Left ventricle myocardium inferior (tissue), 1 donor: ENCODE results near the gene DLG2. TPM values are rescaled to one million over a fixed set of nuclear protein-coding genes. Genes with fewer than 3 reads are reported as not detected.

Experiments
- DNase-seq: peaks from one replicate; pipeline ENCODE4 v3.0.0-alpha.2; 2020
- H3K27ac ChIP-seq: fragments of 200-600 bp; replicated peaks from 2 replicates; pipeline ENCODE4 v1.8.0; 2021
- H3K27me3 ChIP-seq: fragments of 200-600 bp; 2 replicates; pipeline ENCODE4 v1.8.0; 2021; ENCODE audit warnings: low read depth
- H3K36me3 ChIP-seq: fragments of 200-600 bp; 2 replicates; pipeline ENCODE4 v1.8.0; 2021
- H3K4me1 ChIP-seq: fragments of 200-600 bp; 2 replicates; pipeline ENCODE4 v1.8.0; 2021
- H3K4me3 ChIP-seq: fragments of 200-600 bp; 2 replicates; pipeline ENCODE4 v1.8.0; 2021; ENCODE audit warnings: mild to moderate bottlenecking, moderate library complexity
- H3K9me3 ChIP-seq: fragments of 200-600 bp; replicated peaks from 2 replicates; pipeline ENCODE4 v1.8.0; 2021
- CTCF ChIP-seq: fragments of 200-600 bp; IDR thresholded peaks from 2 replicates; pipeline ENCODE4 v1.8.0; 2021; ENCODE audit warnings: antibody characterized with exemption, mild to moderate bottlenecking, borderline replicate concordance
- intact Hi-C: fragments of 100-400 bp; cut with micrococcal nuclease; formaldehyde crosslinking; loops from one replicate; pipeline ENCODE4 v1.11.0; 2022
- total RNA-seq: library from RNA; stranded (reverse); fragmentation: NEBNext Ultra II Directional; extraction: Animal tissue kit (Norgen Biotek cat#: 25700); gene quantifications from one replicate; pipeline ENCODE4 v1.2.1, GENCODE V29; 2021
- donor health status: DM: no; HTN: yes; CAD: no; lungs with severe emphysema.

Gene DLG2
- total RNA-seq, 1 donor from 2014 or later = 6.5 TPM

GRCh38 chr11:83709434-83709833 lies 1917.7 kb downstream of the DLG2 start:
- no peaks in the 10 kb centered on the region for H3K36me3 ChIP-seq
- no peak overlapping the region for H3K4me3 ChIP-seq
- H3K27ac ChIP-seq = no peak overlapping the region
- intact Hi-C loops = no loop called here
- no peak for TF ChIP-seq CTCF
- no peaks in the 10 kb centered on the region for H3K27me3 ChIP-seq
- H3K9me3 ChIP-seq = no peaks in the 10 kb centered on the region
- no peak for DNase-seq
- H3K4me1 ChIP-seq = peaks cover 3% of the 10 kb centered on the region

GRCh38 chr11:83706566-83706965 lies 1920.6 kb downstream of the DLG2 start:
- Histone ChIP-seq H3K27ac (no peak overlapping the region), H3K36me3 (no peaks in the 10 kb centered on the region), H3K4me1 (no peaks in the 10 kb centered on the region), H3K27me3 (no peaks in the 10 kb centered on the region), H3K4me3 (no peak overlapping the region), H3K9me3 (no peaks in the 10 kb centered on the region)
- intact Hi-C loops = no loop called here
- DNase-seq = no peak
- TF ChIP-seq CTCF = no peak

- DNase-seq = no peak
Measured at GRCh38 chr11:83702796-83703195, 1924.3 kb downstream of the DLG2 start.

GRCh38 chr11:83697518-83697917 lies 1929.6 kb downstream of the DLG2 start:
- no peak overlapping the region for H3K27ac ChIP-seq
- no peak for TF ChIP-seq CTCF
- intact Hi-C loops = no loop called here
- H3K36me3 ChIP-seq = no peaks in the 10 kb centered on the region
- no peaks in the 10 kb centered on the region for H3K9me3 ChIP-seq
- DNase-seq = no peak
- H3K4me1 ChIP-seq = peaks cover 13% of the 10 kb centered on the region
- H3K27me3 ChIP-seq = no peaks in the 10 kb centered on the region
- no peak overlapping the region for H3K4me3 ChIP-seq

More at GRCh38 chr11:83702796-83703195, 1924.3 kb downstream of the DLG2 start:
- H3K4me3 ChIP-seq = no peak overlapping the region
- no peaks in the 10 kb centered on the region for H3K4me1 ChIP-seq
- intact Hi-C loops = no loop called here
- H3K9me3 ChIP-seq = no peaks in the 10 kb centered on the region
- no peak for TF ChIP-seq CTCF
- H3K27me3 ChIP-seq = no peaks in the 10 kb centered on the region
- H3K27ac ChIP-seq = no peak overlapping the region
- H3K36me3 ChIP-seq = no peaks in the 10 kb centered on the region

- H3K4me3 ChIP-seq = no peak overlapping the region
- H3K27ac ChIP-seq = no peak overlapping the region
- intact Hi-C loops = no loop called here
- no peak for DNase-seq
- peaks cover 33% of the 10 kb centered on the region for H3K4me1 ChIP-seq
- no peaks in the 10 kb centered on the region for H3K27me3 ChIP-seq
- no peaks in the 10 kb centered on the region for H3K36me3 ChIP-seq
- H3K9me3 ChIP-seq = no peaks in the 10 kb centered on the region
- TF ChIP-seq CTCF = no peak
Measured at GRCh38 chr11:83695046-83695445, 1932.1 kb downstream of the DLG2 start.
